Trophoblast cell (in vitro differentiated cells and primary cell): ENCODE measurements around the gene ZNF91.

Source experiments
- DNase-seq, 2 donors: peaks; one replicate each; pipeline ENCODE4 v3.0.0-alpha.2; 2016
- H2AFZ ChIP-seq: 2 replicates; pipeline ENCODE4 v1.6.1; 2013; ENCODE audit warnings: low read length, moderate library complexity, mild to moderate bottlenecking; ENCODE audit not compliant: insufficient read depth, poor library complexity
- H2AK5ac ChIP-seq: 2 replicates; pipeline ENCODE4 v1.6.1; 2013; ENCODE audit warnings: mild to moderate bottlenecking, low read length
- H2BK120ac ChIP-seq: 2 replicates; pipeline ENCODE4 v1.6.1; 2013; ENCODE audit warnings: low read length, mild to moderate bottlenecking, moderate library complexity; ENCODE audit not compliant: insufficient read depth, poor library complexity
- H2BK12ac ChIP-seq: 2 replicates; pipeline ENCODE4 v1.6.1; 2013; ENCODE audit warnings: mild to moderate bottlenecking, low read length, moderate library complexity
- H2BK5ac ChIP-seq: 2 replicates; pipeline ENCODE4 v1.6.1; 2013; ENCODE audit warnings: low read length, low read depth, moderate library complexity, mild to moderate bottlenecking; ENCODE audit not compliant: poor library complexity
- H3K14ac ChIP-seq: 2 replicates; pipeline ENCODE4 v1.6.1; 2013; ENCODE audit warnings: mild to moderate bottlenecking, low read length
- H3K18ac ChIP-seq: 2 replicates; pipeline ENCODE4 v1.6.1; 2013; ENCODE audit warnings: mild to moderate bottlenecking, low read length
- H3K23ac ChIP-seq: 2 replicates; pipeline ENCODE4 v1.6.1; 2013; ENCODE audit warnings: low read length
- H3K27ac ChIP-seq: 2 replicates; pipeline ENCODE4 v1.5.1; 2013; ENCODE audit warnings: low read depth, mild to moderate bottlenecking, inconsistent platforms, low read length, moderate library complexity
- H3K27me3 ChIP-seq: 2 replicates; pipeline ENCODE4 v1.6.1; 2013; ENCODE audit warnings: inconsistent platforms, mild to moderate bottlenecking, low read length, moderate library complexity; ENCODE audit not compliant: insufficient read depth
- H3K36me3 ChIP-seq, 2 experiments: 1 replicate in 1 of 2; 2 replicates in 1 of 2; pipeline ENCODE4 v1.6.1; 2013; ENCODE audit warnings: low read length in 2 of 2, mild to moderate bottlenecking in 2 of 2, moderate library complexity in 1 of 2; ENCODE audit not compliant: insufficient read depth in 2 of 2, control insufficient read depth in 1 of 2
- H3K4ac ChIP-seq: 2 replicates; pipeline ENCODE4 v1.6.1; 2013; ENCODE audit warnings: low read depth, mild to moderate bottlenecking, low read length, moderate library complexity
- H3K4me1 ChIP-seq, 2 experiments: 1 replicate in 1 of 2; 2 replicates in 1 of 2; pipeline ENCODE4 v1.6.1; 2013; ENCODE audit warnings: low read length in 2 of 2, mild to moderate bottlenecking in 2 of 2, moderate library complexity in 1 of 2; ENCODE audit not compliant: insufficient read depth in 2 of 2, control insufficient read depth in 1 of 2
- H3K4me2 ChIP-seq: 2 replicates; pipeline ENCODE4 v1.6.1; 2013; ENCODE audit warnings: inconsistent platforms, mild to moderate bottlenecking, low read length, moderate library complexity
- H3K4me3 ChIP-seq: 2 replicates; pipeline ENCODE4 v1.5.1; 2013; ENCODE audit warnings: mild to moderate bottlenecking, low read depth, low read length, inconsistent platforms
- H3K79me1 ChIP-seq: one replicate; pipeline ENCODE4 v1.6.1; 2013; ENCODE audit warnings: low read length
- H3K79me2 ChIP-seq: 2 replicates; pipeline ENCODE4 v1.6.1; 2013; ENCODE audit warnings: low read length, mild to moderate bottlenecking; ENCODE audit not compliant: control insufficient read depth, insufficient read depth, poor library complexity
- H3K9ac ChIP-seq: 2 replicates; pipeline ENCODE4 v1.6.1; 2013; ENCODE audit warnings: mild to moderate bottlenecking, low read length
- H3K9me3 ChIP-seq: 2 replicates; pipeline ENCODE4 v1.6.1; 2013; ENCODE audit warnings: low read depth, mild to moderate bottlenecking, control low read depth, inconsistent platforms, low read length; ENCODE audit not compliant: insufficient read depth
- H4K12ac ChIP-seq: 2 replicates; pipeline ENCODE4 v1.6.1; 2013; ENCODE audit warnings: low read depth, mild to moderate bottlenecking, low read length, moderate library complexity
- H4K8ac ChIP-seq: 2 replicates; pipeline ENCODE4 v1.6.1; 2013; ENCODE audit warnings: low read depth, mild to moderate bottlenecking, low read length, moderate library complexity
- H4K91ac ChIP-seq: one replicate; pipeline ENCODE4 v1.6.1; 2013; ENCODE audit warnings: low read depth, mild to moderate bottlenecking, low read length, moderate library complexity
- WGBS: extraction: QIAGEN DNeasy Blood & Tissue Kit; methylation state at CpG from one replicate; pipeline ENCODE4 v1.1.7; 2013; ENCODE audit warnings: missing lambda C conversion rate; ENCODE audit not compliant: insufficient read length, insufficient coverage; ENCODE audit errors: extremely low coverage; 5-methylcytosine and 5-hydroxymethylcytosine counted together

The ZNF91 gene

DNA sequence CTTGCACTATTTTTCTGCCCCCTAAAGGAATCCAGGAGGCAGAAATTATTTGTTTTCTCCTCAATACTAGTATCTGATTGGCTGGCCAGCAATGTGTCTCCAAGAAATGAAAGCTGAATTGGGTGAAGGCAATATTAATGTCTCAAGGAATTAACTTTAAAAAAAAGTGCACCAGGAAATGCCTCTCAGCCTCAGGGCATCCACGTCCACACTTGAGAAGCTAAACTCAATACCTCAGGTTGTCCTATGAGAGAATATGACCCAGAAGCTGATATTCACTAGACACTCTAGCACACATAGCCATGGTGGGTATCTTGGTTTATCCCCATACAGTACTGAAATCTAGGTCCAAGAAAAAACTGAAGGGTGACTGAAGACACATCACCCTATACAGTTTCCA lies 2.1 kb downstream of the ZNF91 start:
- H3K27me3 ChIP-seq = no peaks in the 10 kb centered on the region
- no peak overlapping the region for H3K4ac ChIP-seq
- peaks cover 4 to 10% of the 10 kb centered on the region in 2 experiments for H3K4me1 ChIP-seq
- H4K8ac ChIP-seq = no peak overlapping the region
- H2BK5ac ChIP-seq = no peak overlapping the region
- peaks cover 0 to 2% of the 10 kb centered on the region in 2 experiments for H3K36me3 ChIP-seq
- no peak overlapping the region for H2BK120ac ChIP-seq
- H2BK12ac ChIP-seq = no peak overlapping the region
- DNase-seq = peak; percentile 37 to 73
- peak overlapping the region; percentile 70 for H3K27ac ChIP-seq
- no peak overlapping the region for H4K91ac ChIP-seq
- peaks cover 8% of the 10 kb centered on the region for H3K79me1 ChIP-seq
- no peak overlapping the region for H2AK5ac ChIP-seq
- H3K9ac ChIP-seq = no peak overlapping the region
- H3K4me2 ChIP-seq = peak overlapping the region; percentile 55
- WGBS = no CpG with 5 or more reads among the region's 1 CpG
- H3K79me2 ChIP-seq = peaks cover 9% of the 10 kb centered on the region
- H3K23ac ChIP-seq = no peak overlapping the region
- H3K14ac ChIP-seq = no peak overlapping the region
- H3K18ac ChIP-seq = no peak overlapping the region
- H3K9me3 ChIP-seq = no peaks in the 10 kb centered on the region
- H2AFZ ChIP-seq = no peak overlapping the region
- no peak overlapping the region for H4K12ac ChIP-seq
- H3K4me3 ChIP-seq = no peak overlapping the region

GRCh38 chr19:23391236-23391635 lies 4.0 kb downstream of the ZNF91 start:
- Histone ChIP-seq H2BK12ac (no peak overlapping the region), H4K8ac (no peak overlapping the region), H4K91ac (no peak overlapping the region), H3K27me3 (no peaks in the 10 kb centered on the region), H2BK120ac (no peak overlapping the region), H2AK5ac (no peak overlapping the region), H3K23ac (no peak overlapping the region), H3K27ac (no peak overlapping the region), H4K12ac (no peak overlapping the region), H3K14ac (no peak overlapping the region), H3K79me2 (peaks cover 9% of the 10 kb centered on the region), H3K4me2 (no peak overlapping the region), H3K4me3 (no peak overlapping the region), H3K4me1 (peaks cover 4 to 10% of the 10 kb centered on the region in 2 experiments), H3K79me1 (peaks cover 8% of the 10 kb centered on the region), H3K4ac (no peak overlapping the region), H2BK5ac (no peak overlapping the region), H3K18ac (no peak overlapping the region), H2AFZ (no peak overlapping the region), H3K9me3 (no peaks in the 10 kb centered on the region), H3K9ac (no peak overlapping the region), H3K36me3 (peaks cover 2 to 3% of the 10 kb centered on the region in 2 experiments)
- DNase-seq = no peak

- peaks cover 21 to 23% of the 10 kb centered on the region in 2 experiments for H3K36me3 ChIP-seq
- no peak for DNase-seq
- H2BK5ac ChIP-seq = no peak overlapping the region
- H4K12ac ChIP-seq = no peak overlapping the region
- no peak overlapping the region for H3K18ac ChIP-seq
- H3K9ac ChIP-seq = no peak overlapping the region
- H3K23ac ChIP-seq = no peak overlapping the region
- no peak overlapping the region for H4K91ac ChIP-seq
- no peaks in the 10 kb centered on the region for H3K79me1 ChIP-seq
- H3K27me3 ChIP-seq = no peaks in the 10 kb centered on the region
- H2BK120ac ChIP-seq = no peak overlapping the region
- H3K4me1 ChIP-seq = no peaks in the 10 kb centered on the region
- peaks cover 1% of the 10 kb centered on the region for H3K9me3 ChIP-seq
- H3K79me2 ChIP-seq = peaks cover 11% of the 10 kb centered on the region
- H2AK5ac ChIP-seq = no peak overlapping the region
- no peak overlapping the region for H2AFZ ChIP-seq
- no peak overlapping the region for H3K4me3 ChIP-seq
- H3K4ac ChIP-seq = no peak overlapping the region
- H3K4me2 ChIP-seq = no peak overlapping the region
- no CpG with 5 or more reads among the region's 4 CpGs for WGBS
- no peak overlapping the region for H2BK12ac ChIP-seq
- H3K27ac ChIP-seq = no peak overlapping the region
- no peak overlapping the region for H3K14ac ChIP-seq
- H4K8ac ChIP-seq = no peak overlapping the region
These were observed 9.9 kb downstream of the ZNF91 start for GRCh38 chr19:23385404-23385803.

DNA sequence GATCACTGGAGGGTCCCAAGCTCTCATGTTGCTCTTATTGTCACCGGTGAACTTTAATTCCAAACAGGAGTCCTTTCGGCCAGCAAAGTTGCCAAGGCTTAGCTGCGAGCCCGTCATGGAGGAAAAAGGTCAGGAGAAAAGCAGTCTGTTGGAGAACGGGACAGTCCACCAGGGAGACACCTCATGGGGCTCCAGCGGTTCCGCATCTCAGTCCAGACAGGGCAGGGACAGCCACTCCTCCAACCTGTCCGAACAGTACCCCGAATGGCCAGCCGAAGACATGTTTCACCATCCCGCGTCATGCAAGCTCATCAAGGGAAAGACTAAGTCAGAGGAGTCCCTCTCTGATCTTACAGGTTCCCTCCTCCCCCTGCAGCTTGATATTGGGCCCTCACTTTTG lies 10.4 kb downstream of the ZNF91 start:
- Histone ChIP-seq H3K23ac (no peak overlapping the region), H3K79me1 (no peaks in the 10 kb centered on the region), H3K4me2 (no peak overlapping the region), H3K9me3 (peaks cover 1% of the 10 kb centered on the region), H3K14ac (no peak overlapping the region), H3K4ac (peak overlapping the region; percentile 84), H4K8ac (no peak overlapping the region), H4K91ac (no peak overlapping the region), H2AFZ (no peak overlapping the region), H2BK120ac (no peak overlapping the region), H2BK5ac (no peak overlapping the region), H3K9ac (no peak overlapping the region), H4K12ac (no peak overlapping the region), H3K79me2 (peaks cover 13% of the 10 kb centered on the region), H2BK12ac (no peak overlapping the region), H3K36me3 (peaks cover 21 to 23% of the 10 kb centered on the region in 2 experiments), H3K4me1 (peaks cover 0 to 2% of the 10 kb centered on the region in 2 experiments), H3K4me3 (no peak overlapping the region), H2AK5ac (no peak overlapping the region), H3K27me3 (no peaks in the 10 kb centered on the region), H3K18ac (no peak overlapping the region), H3K27ac (no peak overlapping the region)
- no peak for DNase-seq
- WGBS = no CpG with 5 or more reads among the region's 12 CpGs
